Fibroblast of the aortic adventitia (primary cell): ENCODE measurements around the gene PIP5K1C. TPM values are rescaled to one million over a fixed set of nuclear protein-coding genes. Genes with fewer than 3 reads are reported as not detected.

Source experiments
- DNase-seq: peaks from one replicate; pipeline ENCODE4 v3.0.0-alpha.2; 2010; ENCODE audit warnings: low read depth
- H3K4me3 ChIP-seq: 2 replicates; pipeline ENCODE4 v1.5.1; 2011; ENCODE audit warnings: low read depth, mild to moderate bottlenecking, control low read depth, low read length, moderate library complexity
- total RNA-seq: library from RNA; depleted of rRNA; stranded (reverse); fragments of >200 nt; gene quantifications from 2 replicates; pipeline ENCODE4 v1.2.3, GENCODE V29; 2012; ENCODE audit warnings: low replicate concordance
- TF ChIP-seq, protein P1 (sequence below): IDR thresholded peaks from 2 replicates; pipeline ENCODE4 v1.5.1; 2011; ENCODE audit warnings: mild to moderate bottlenecking, low read length, control low read depth, inconsistent platforms; ENCODE audit not compliant: insufficient read depth

Gene PIP5K1C
- total RNA-seq, 1 donor = 32.2 TPM

DNA sequence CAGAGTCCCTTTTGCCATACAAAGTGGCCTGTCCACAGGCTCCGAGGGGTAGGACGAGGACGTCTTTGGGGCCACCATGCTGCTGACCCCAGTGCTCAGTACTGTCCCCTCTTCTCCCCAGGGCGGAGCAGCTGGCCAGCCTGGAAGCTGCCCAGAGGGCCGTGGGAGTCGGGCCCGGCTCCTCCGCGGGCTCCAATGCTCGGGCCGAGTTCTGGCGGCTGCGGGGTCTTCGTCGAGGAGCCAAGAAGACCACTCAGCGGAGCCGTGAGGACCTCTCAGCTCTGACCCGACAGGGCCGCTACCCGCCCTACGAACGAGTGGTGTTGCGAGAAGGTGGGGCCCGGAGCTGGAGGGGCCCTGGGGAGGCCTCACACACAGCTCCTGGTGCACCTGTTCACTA lies 40.2 kb upstream of the PIP5K1C start:
- TF ChIP-seq, protein P1, sequence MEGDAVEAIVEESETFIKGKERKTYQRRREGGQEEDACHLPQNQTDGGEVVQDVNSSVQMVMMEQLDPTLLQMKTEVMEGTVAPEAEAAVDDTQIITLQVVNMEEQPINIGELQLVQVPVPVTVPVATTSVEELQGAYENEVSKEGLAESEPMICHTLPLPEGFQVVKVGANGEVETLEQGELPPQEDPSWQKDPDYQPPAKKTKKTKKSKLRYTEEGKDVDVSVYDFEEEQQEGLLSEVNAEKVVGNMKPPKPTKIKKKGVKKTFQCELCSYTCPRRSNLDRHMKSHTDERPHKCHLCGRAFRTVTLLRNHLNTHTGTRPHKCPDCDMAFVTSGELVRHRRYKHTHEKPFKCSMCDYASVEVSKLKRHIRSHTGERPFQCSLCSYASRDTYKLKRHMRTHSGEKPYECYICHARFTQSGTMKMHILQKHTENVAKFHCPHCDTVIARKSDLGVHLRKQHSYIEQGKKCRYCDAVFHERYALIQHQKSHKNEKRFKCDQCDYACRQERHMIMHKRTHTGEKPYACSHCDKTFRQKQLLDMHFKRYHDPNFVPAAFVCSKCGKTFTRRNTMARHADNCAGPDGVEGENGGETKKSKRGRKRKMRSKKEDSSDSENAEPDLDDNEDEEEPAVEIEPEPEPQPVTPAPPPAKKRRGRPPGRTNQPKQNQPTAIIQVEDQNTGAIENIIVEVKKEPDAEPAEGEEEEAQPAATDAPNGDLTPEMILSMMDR = no peak
- no peak for DNase-seq
- H3K4me3 ChIP-seq = no peak overlapping the region

DNA sequence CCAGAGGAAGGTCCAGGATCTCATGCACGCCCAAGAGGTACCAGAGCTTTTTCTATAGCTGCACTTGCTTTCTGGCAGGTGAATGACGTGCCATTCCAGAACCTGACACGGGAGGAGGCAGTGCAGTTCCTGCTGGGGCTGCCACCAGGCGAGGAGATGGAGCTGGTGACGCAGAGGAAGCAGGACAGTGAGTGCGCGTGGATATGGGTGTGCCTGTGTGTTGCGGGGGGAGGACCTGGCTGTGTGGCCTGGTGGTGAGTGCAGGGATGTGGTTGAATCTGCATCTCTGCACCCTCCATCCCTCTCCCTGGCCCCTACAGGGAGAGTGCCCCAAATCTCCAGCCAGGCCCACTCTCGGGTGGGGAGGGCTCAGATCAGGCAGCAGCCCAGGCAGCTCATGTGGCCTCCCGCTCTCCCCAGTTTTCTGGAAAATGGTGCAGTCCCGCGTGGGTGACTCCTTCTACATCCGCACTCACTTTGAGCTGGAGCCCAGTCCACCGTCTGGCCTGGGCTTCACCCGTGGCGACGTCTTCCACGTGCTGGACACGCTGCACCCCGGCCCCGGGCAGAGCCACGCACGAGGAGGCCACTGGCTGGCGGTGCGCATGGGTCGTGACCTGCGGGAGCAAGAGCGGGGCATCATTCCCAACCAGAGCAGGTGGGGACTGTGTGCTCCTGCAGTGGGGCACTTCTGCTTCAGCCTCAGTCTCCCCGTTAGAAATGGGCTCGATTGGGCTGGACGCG lies 38.4 kb upstream of the PIP5K1C start:
- no peak for DNase-seq
- H3K4me3 ChIP-seq = no peak overlapping the region
- TF ChIP-seq, protein P1 = no peak

DNA sequence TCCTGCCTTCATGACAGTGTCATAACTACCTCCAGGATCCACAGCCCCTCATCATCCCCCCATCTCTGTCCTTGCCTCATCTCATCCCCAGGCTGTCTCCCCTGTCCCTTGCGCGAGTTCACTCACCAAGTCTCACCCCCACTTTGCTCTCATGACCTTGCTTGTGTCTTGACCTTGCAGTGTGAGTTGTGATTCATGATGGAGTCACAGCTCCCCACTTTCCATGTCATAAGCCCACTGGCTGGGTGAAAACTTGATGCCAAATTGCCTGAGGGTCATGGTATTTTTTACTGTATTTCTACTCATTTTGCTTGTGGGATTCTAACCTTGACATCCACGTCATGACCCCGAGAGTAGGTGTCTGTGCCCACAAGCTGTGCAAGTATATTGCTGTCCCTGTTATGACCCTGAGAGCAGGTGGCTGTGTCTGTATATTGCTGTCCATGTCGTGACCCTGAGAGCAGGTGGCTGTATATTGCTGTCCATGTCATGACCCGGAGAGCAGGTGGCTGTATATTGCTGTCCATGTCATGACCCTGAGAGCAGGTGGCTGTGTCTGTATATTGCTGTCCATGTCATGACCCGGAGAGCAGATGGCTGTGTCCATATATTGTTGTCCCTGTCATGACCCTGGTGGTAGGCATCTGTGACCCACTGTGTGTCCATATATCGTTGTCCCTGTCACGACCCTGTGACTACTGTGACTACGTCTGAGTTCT lies 37.4 kb upstream of the PIP5K1C start:
- TF ChIP-seq, protein P1 = no peak
- no peak for DNase-seq

DNA sequence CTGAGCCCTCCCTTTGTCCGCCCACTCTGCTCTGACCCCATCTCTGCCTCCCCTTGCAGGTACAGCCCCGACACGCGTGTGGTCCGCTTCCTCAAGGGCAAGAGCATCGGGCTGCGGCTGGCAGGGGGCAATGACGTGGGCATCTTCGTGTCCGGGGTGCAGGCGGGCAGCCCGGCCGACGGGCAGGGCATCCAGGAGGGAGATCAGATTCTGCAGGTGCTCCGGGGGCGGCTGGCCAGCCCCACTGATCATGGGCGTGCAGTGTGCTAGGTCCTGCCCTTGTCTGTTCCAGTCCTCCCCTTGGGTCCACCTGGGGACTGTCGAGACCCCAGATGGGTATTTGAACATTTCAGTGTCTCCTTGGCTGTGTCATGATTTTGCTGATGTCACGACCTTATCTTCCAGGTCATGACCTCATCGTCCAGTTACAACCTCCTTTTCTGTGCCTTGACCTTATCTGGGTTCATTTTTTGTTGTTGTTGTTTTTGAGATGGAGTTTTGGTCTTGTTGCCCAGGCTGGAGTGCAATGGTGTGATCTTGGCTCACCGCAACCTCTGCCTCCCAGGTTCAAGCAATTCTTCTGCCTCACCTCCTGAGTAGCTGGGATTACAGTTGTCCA lies 35.9 kb upstream of the PIP5K1C start:
- TF ChIP-seq, protein P1 = no peak
- no peak for DNase-seq
- no peak overlapping the region for H3K4me3 ChIP-seq

More for the DNA sequence above, 37.4 kb upstream of the PIP5K1C start:
- no peak overlapping the region for H3K4me3 ChIP-seq

DNA sequence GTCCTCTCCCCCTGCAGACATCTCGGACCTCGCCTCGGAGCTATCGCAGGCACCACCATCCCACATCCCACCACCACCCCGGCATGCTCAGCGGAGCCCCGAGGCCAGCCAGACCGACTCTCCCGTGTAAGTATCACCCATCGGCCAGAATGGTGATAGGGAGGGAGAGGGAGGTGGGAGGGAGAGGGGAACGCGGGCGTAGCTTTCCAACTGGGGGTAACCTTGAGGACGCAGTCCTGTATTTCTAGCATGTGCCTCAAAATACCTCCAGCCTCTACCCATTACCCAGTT lies 34.0 kb upstream of the PIP5K1C start:
- DNase-seq = no peak
- TF ChIP-seq, protein P1 = no peak
- H3K4me3 ChIP-seq = no peak overlapping the region

DNA sequence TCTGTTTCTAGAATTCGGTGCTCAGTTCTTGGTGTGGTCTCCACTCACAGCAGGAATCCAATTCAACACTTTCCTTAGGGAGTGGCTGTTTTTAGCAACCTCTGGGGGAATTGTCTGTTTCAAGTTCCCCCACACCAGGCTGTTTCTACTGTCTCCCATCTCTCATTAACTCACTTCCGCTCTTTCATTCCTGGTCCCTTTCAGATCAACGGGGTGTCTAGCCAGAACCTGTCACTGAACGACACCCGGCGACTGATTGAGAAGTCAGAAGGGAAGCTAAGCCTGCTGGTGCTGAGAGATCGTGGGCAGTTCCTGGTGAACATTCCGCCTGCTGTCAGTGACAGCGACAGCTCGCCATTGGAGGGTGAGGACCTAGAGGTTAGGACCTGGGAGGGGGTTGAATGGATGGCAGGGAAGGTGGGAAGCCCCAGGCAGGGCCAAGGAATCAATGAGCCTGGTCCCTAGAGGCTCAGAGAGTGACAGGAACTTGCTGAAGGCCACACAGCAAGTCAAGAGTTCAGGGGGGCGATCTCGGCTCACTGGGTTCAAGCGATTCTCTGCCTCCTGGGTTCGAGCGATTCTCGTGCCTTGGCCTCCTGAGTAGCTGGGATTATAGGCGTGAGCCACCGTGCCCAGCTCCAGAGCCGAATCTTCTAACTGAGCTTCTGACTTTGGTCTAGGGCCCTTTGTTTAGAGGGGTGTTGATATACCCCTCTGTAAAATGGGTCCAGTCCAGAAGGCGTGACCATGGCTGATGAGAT lies 33.5 kb upstream of the PIP5K1C start:
- no peak for DNase-seq
- H3K4me3 ChIP-seq = no peak overlapping the region
- TF ChIP-seq, protein P1 = no peak
